Transverse colon (tissue), 4 donors: ENCODE measurements around the gene EEF2. TPM values are rescaled to one million over a fixed set of nuclear protein-coding genes. Genes with fewer than 3 reads are reported as not detected.

Experiments
- DNase-seq: peaks from one replicate; pipeline ENCODE4 v3.0.0-alpha.2; 2019
- H3K27ac ChIP-seq, 4 donors: fragments of 200-600 bp; sonication (generic); 2 replicates each; pipeline ENCODE4 v1.5.1; 2016 to 2018; ENCODE audit warnings: inconsistent platforms in 4 of 4
- H3K27me3 ChIP-seq: fragments of 200-600 bp; sonication (generic); 2 replicates; pipeline ENCODE4 v1.5.1; 2017; ENCODE audit warnings: inconsistent platforms
- H3K36me3 ChIP-seq, 4 donors: fragments of 200-600 bp; sonication (generic); 2 replicates each; pipeline ENCODE4 v1.5.1; 2017 to 2019; ENCODE audit warnings: inconsistent platforms in 4 of 4
- H3K4me1 ChIP-seq, 4 donors: fragments of 200-600 bp; sonication (generic); 2 replicates each; pipeline ENCODE4 v1.5.1; 2017 to 2020; ENCODE audit warnings: inconsistent platforms in 4 of 4
- H3K4me3 ChIP-seq, 4 donors: fragments of 200-600 bp; sonication (generic); 1 replicate in 1 of 4; 2 replicates in 3 of 4; pipeline versions ENCODE4 v1.5.1 to v1.6.1; 2017 to 2019; ENCODE audit warnings: inconsistent platforms in 4 of 4
- H3K9me3 ChIP-seq, 2 donors: fragments of 200-600 bp; sonication (generic); 2 replicates each; pipeline ENCODE4 v1.5.1; 2017 to 2019; ENCODE audit warnings: inconsistent platforms in 2 of 2
- CTCF ChIP-seq, 5 experiments: fragments of 200-600 bp in 3 of 5; fragments of 450-650 bp in 2 of 5; sonication (generic) in 3 of 5; IDR thresholded peaks; 1 replicate in 2 of 5; 2 replicates in 3 of 5; pipeline ENCODE4 v1.5.1; 2016 to 2017; ENCODE audit warnings: antibody characterized with exemption in 5 of 5, inconsistent platforms in 3 of 5, mild to moderate bottlenecking in 2 of 5, moderate library complexity in 1 of 5
- EP300 ChIP-seq: sonication (generic); formaldehyde crosslinking; IDR thresholded peaks from one replicate; pipeline ENCODE4 v1.6.1; 2017; ENCODE audit warnings: antibody characterized with exemption, low read depth
- POLR2A ChIP-seq: fragments of 450-650 bp; IDR thresholded peaks from one replicate; pipeline ENCODE4 v1.6.1; 2016; ENCODE audit warnings: antibody characterized with exemption, mild to moderate bottlenecking, moderate library complexity
- POLR2AphosphoS5 ChIP-seq, 3 donors: sonication (generic); formaldehyde crosslinking; IDR thresholded peaks; one replicate each; pipeline ENCODE4 v1.6.1; 2016; ENCODE audit warnings: antibody characterized with exemption in 3 of 3
- WGBS, 2 donors: methylation state at CpG; one replicate each; pipeline ENCODE4 v1.1.5; 2018; ENCODE audit warnings: low coverage in 1 of 2; 5-methylcytosine and 5-hydroxymethylcytosine counted together
- in situ Hi-C, 4 donors: fragments of 200-750 bp; cut with MboI; loops; one replicate each; pipeline versions ENCODE4 v1.15.0 to v1.15.1; 2017; ENCODE audit warnings: low sequenced_read_pairs in 3 of 4, low pct_ligation_motif_present in 1 of 4, low pct_unique_long_range_greater_than_20kb in 1 of 4
- intact Hi-C: fragments of 100-400 bp; cut with DNase I; formaldehyde crosslinking; loops from one replicate; pipeline ENCODE4 v1.15.1; 2023; ENCODE audit warnings: low total_unique reads
- small RNA-seq, 4 donors: library from RNA; depleted of rRNA; stranded (forward); fragments of <200 nt; gene quantifications; one replicate each; pipeline ENCODE3, GENCODE V24; 2016
- total RNA-seq, 4 donors: library from RNA; depleted of rRNA; stranded (reverse); fragments of >200 nt; gene quantifications; one replicate each; pipeline ENCODE4 v1.1.0, GENCODE V29; 2016

Gene EEF2
- total RNA-seq, 4 donors from 2014 or later: 1,013 to 1,686 (median 1,532) TPM

- no peak for TF ChIP-seq EP300
- TF ChIP-seq CTCF (IDR thresholded peaks at IDR 0.05): no peak
- no peak for TF ChIP-seq POLR2AphosphoS5 (IDR thresholded peaks at IDR 0.05)
- no peak for TF ChIP-seq POLR2A
- 10% methylated on average over 49 of the region's 51 CpGs; no CpG with 5 or more reads in 1 of the 2 donors for WGBS, 2 donors
Measured at GRCh38 chr19:3932931-3933810, 52.1 kb downstream of the EEF2 start, which contains the start of gene NMRK2. Gene NMRK2, plus strand, starts transcription at chr19:3933069. Its CDS starts 603 bp downstream, at chr19:3933672.

GRCh38 chr19:3931041-3931440 is 54.2 kb downstream of the EEF2 start:
- H3K36me3 ChIP-seq: no peaks in the 10 kb centered on the region
- WGBS, 2 donors: 61% methylated on average over 8 of the region's 8 CpGs; no CpG with 5 or more reads in 1 of the 2 donors
- peak; percentile 14 for DNase-seq
- peaks cover 0 to 5% (median 0%) of the 10 kb centered on the region in 4 donors for H3K4me1 ChIP-seq
- no peak overlapping the region for H3K27ac ChIP-seq
- intact Hi-C loops: no loop called here
- H3K4me3 ChIP-seq: no peak overlapping the region
- H3K27me3 ChIP-seq: peaks cover 35% of the 10 kb centered on the region
- no peak for TF ChIP-seq POLR2AphosphoS5 (IDR thresholded peaks at IDR 0.05)
- no peaks in the 10 kb centered on the region for H3K9me3 ChIP-seq
- in situ Hi-C loops: no loop called here

More at GRCh38 chr19:3932931-3933810, 52.1 kb downstream of the EEF2 start, which contains the start of gene NMRK2:
- in situ Hi-C loops: no loop called here
- Histone ChIP-seq H3K4me3 (no peak within 1 kb of the TSS), H3K27me3 (peaks cover 35% of the 10 kb centered on the region), H3K4me1 (peaks cover 0 to 5% (median 0%) of the 10 kb centered on the region in 4 donors), H3K36me3 (no peaks in the 10 kb centered on the region), H3K9me3 (no peaks in the 10 kb centered on the region), H3K27ac (no peak within 1 kb of the TSS)
- intact Hi-C loops: no loop called here
- no peak for DNase-seq

Small RNAs within 50 kb of the gene (small RNA-seq; reads per million reads assigned to genes)
- gene SNORD37: 12.5 to 19.3 (median 17.6) reads per million in 4 donors

Other genes starting within 250 kb of the EEF2 start
- gene APBA3, start 223.8 kb downstream of the EEF2 start, total RNA-seq: 100 to 1,000 TPM in 2 of 4 donors, 10 to 100 TPM in 2; 24.0 to 284 (median 95.7) TPM
- gene MRPL54, start 222.8 kb downstream of the EEF2 start, total RNA-seq: 10 to 100 TPM; 38.0 to 72.2 (median 52.1) TPM
- not detected for gene RAX2, start 213.2 kb downstream of the EEF2 start, total RNA-seq
- 1 to 10 TPM in 2 of 4 donors, under 1 TPM in 1, not detected in 1; 0.60 to 6.1 (median 2.9) TPM for gene MATK, start 199.1 kb downstream of the EEF2 start, total RNA-seq
- gene ZFR2, start 116.4 kb downstream of the EEF2 start, total RNA-seq: not detected
- gene ATCAY, start 104.8 kb downstream of the EEF2 start, total RNA-seq: under 1 TPM in 3 of 4 donors, not detected in 1; 0.32 to 0.60 (median 0.55) TPM
- under 1 TPM in 1 of 4 donors, not detected in 3; 0.41 TPM for gene NMRK2, start 52.4 kb downstream of the EEF2 start, total RNA-seq
- 10 to 100 TPM; 54.6 to 89.0 (median 82.3) TPM for gene DAPK3, start 14.4 kb downstream of the EEF2 start, total RNA-seq
- gene PIAS4, start 22.3 kb upstream of the EEF2 start, total RNA-seq: 100 to 1,000 TPM in 1 of 4 donors, 10 to 100 TPM in 3; 15.5 to 110 (median 23.0) TPM
- 100 to 1,000 TPM; 101 to 224 (median 141) TPM for gene ZBTB7A, start 81.4 kb upstream of the EEF2 start, total RNA-seq
- 100 to 1,000 TPM; 136 to 199 (median 195) TPM for gene MAP2K2, start 138.7 kb upstream of the EEF2 start, total RNA-seq
- 10 to 100 TPM in 1 of 4 donors, 1 to 10 TPM in 2, not detected in 1; 1.1 to 16.4 (median 2.3) TPM for gene CREB3L3, start 168.2 kb upstream of the EEF2 start, total RNA-seq
- gene SIRT6, start 197.1 kb upstream of the EEF2 start, total RNA-seq: 100 to 1,000 TPM; 141 to 215 (median 194) TPM
- gene ANKRD24, start 197.2 kb upstream of the EEF2 start, total RNA-seq: 1 to 10 TPM; 1.2 to 6.4 (median 2.1) TPM
- 1 to 10 TPM in 2 of 4 donors, under 1 TPM in 1, not detected in 1; 0.96 to 3.7 (median 3.7) TPM for gene EBI3, start 244.1 kb upstream of the EEF2 start, total RNA-seq